ENCODE data around the gene CTAGE8. TPM values are rescaled to one million over a fixed set of nuclear protein-coding genes. Genes with fewer than 3 reads are reported as not detected.
"Not testable (repeated sequence)": the region's sequence is repeated elsewhere in the genome, so short reads cannot be mapped to it uniquely, and the experiment has no call there.

CTAGE8 gene
- total RNA-seq, result 0.53 to 1.4 TPM (median 0.92 TPM) in 3 replicates
- long read RNA-seq, result 0 reads

- H3K9me3 Mint-ChIP-seq (ENCODE audit: low read depth); H3K4me3 Mint-ChIP-seq (ENCODE audit: unreplicated experiment); H3K27me3 Mint-ChIP-seq (ENCODE audit: low read depth); H3K27ac Mint-ChIP-seq (ENCODE audit: unreplicated experiment); DNase-seq (ENCODE audit: low spot score); H3K4me1 Mint-ChIP-seq (ENCODE audit: low read depth); H3K36me3 Mint-ChIP-seq (ENCODE audit: low read depth): not testable (repeated sequence)
Measured at GRCh38 chr7:144269188-144269587, at the start of gene CTAGE8. Gene CTAGE8 (minus strand): TSS chr7:144269288. CDS start chr7:144269250, 38 bp downstream.

GRCh38 chr7:144317537-144317936 lies 48.4 kb upstream of the CTAGE8 start:
- H3K36me3 Mint-ChIP-seq (ENCODE audit: low read depth); H3K4me1 Mint-ChIP-seq (ENCODE audit: low read depth); H3K27ac Mint-ChIP-seq (ENCODE audit: unreplicated experiment); H3K4me3 Mint-ChIP-seq (ENCODE audit: unreplicated experiment); DNase-seq (ENCODE audit: low spot score); H3K9me3 Mint-ChIP-seq (ENCODE audit: low read depth); H3K27me3 Mint-ChIP-seq (ENCODE audit: low read depth): not testable (repeated sequence)

GRCh38 chr7:144311872-144312469 lies 42.9 kb upstream of the CTAGE8 start, which contains the start of gene OR2A1:
Gene OR2A1 (plus strand): TSS chr7:144312419. CDS start chr7:144318125, 5,706 bp downstream.
- H3K4me1 Mint-ChIP-seq (ENCODE audit: low read depth); H3K36me3 Mint-ChIP-seq (ENCODE audit: low read depth): not testable (repeated sequence)

GRCh38 chr7:144311218-144311617 lies 42.1 kb upstream of the CTAGE8 start:
- not testable (repeated sequence) for H3K4me3 Mint-ChIP-seq (ENCODE audit: unreplicated experiment); H3K9me3 Mint-ChIP-seq (ENCODE audit: low read depth); H3K27ac Mint-ChIP-seq (ENCODE audit: unreplicated experiment); H3K36me3 Mint-ChIP-seq (ENCODE audit: low read depth); H3K4me1 Mint-ChIP-seq (ENCODE audit: low read depth); DNase-seq (ENCODE audit: low spot score); H3K27me3 Mint-ChIP-seq (ENCODE audit: low read depth)

More at GRCh38 chr7:144311872-144312469, 42.9 kb upstream of the CTAGE8 start, which contains the start of gene OR2A1:
- H3K9me3 Mint-ChIP-seq (ENCODE audit: low read depth); H3K4me3 Mint-ChIP-seq (ENCODE audit: unreplicated experiment); H3K27ac Mint-ChIP-seq (ENCODE audit: unreplicated experiment); H3K27me3 Mint-ChIP-seq (ENCODE audit: low read depth); DNase-seq (ENCODE audit: low spot score): not testable (repeated sequence)

GRCh38 chr7:144309702-144310101 lies 40.6 kb upstream of the CTAGE8 start:
- H3K9me3 Mint-ChIP-seq (ENCODE audit: low read depth); H3K36me3 Mint-ChIP-seq (ENCODE audit: low read depth); DNase-seq (ENCODE audit: low spot score); H3K4me1 Mint-ChIP-seq (ENCODE audit: low read depth); H3K4me3 Mint-ChIP-seq (ENCODE audit: unreplicated experiment); H3K27ac Mint-ChIP-seq (ENCODE audit: unreplicated experiment); H3K27me3 Mint-ChIP-seq (ENCODE audit: low read depth): not testable (repeated sequence)

GRCh38 chr7:144305156-144305555 lies 36.1 kb upstream of the CTAGE8 start:
- H3K36me3 Mint-ChIP-seq (ENCODE audit: low read depth); H3K4me1 Mint-ChIP-seq (ENCODE audit: low read depth); DNase-seq (ENCODE audit: low spot score); H3K27ac Mint-ChIP-seq (ENCODE audit: unreplicated experiment); H3K27me3 Mint-ChIP-seq (ENCODE audit: low read depth); H3K9me3 Mint-ChIP-seq (ENCODE audit: low read depth); H3K4me3 Mint-ChIP-seq (ENCODE audit: unreplicated experiment): not testable (repeated sequence)

GRCh38 chr7:144303607-144304006 lies 34.5 kb upstream of the CTAGE8 start:
- not testable (repeated sequence) for DNase-seq (ENCODE audit: low spot score); H3K27ac Mint-ChIP-seq (ENCODE audit: unreplicated experiment); H3K36me3 Mint-ChIP-seq (ENCODE audit: low read depth); H3K4me1 Mint-ChIP-seq (ENCODE audit: low read depth); H3K4me3 Mint-ChIP-seq (ENCODE audit: unreplicated experiment); H3K9me3 Mint-ChIP-seq (ENCODE audit: low read depth); H3K27me3 Mint-ChIP-seq (ENCODE audit: low read depth)

- H3K4me3 Mint-ChIP-seq (ENCODE audit: unreplicated experiment); H3K9me3 Mint-ChIP-seq (ENCODE audit: low read depth); H3K27me3 Mint-ChIP-seq (ENCODE audit: low read depth); DNase-seq (ENCODE audit: low spot score); H3K27ac Mint-ChIP-seq (ENCODE audit: unreplicated experiment); H3K36me3 Mint-ChIP-seq (ENCODE audit: low read depth); H3K4me1 Mint-ChIP-seq (ENCODE audit: low read depth): not testable (repeated sequence)
Measured at GRCh38 chr7:144302578-144303303, 33.7 kb upstream of the CTAGE8 start.

GRCh38 chr7:144293794-144294499 lies 24.9 kb upstream of the CTAGE8 start:
- not testable (repeated sequence) for H3K27me3 Mint-ChIP-seq (ENCODE audit: low read depth); H3K36me3 Mint-ChIP-seq (ENCODE audit: low read depth); H3K4me1 Mint-ChIP-seq (ENCODE audit: low read depth); DNase-seq (ENCODE audit: low spot score); H3K4me3 Mint-ChIP-seq (ENCODE audit: unreplicated experiment); H3K27ac Mint-ChIP-seq (ENCODE audit: unreplicated experiment); H3K9me3 Mint-ChIP-seq (ENCODE audit: low read depth)

GRCh38 chr7:144292384-144293161 lies 23.5 kb upstream of the CTAGE8 start:
- not testable (repeated sequence) for H3K4me3 Mint-ChIP-seq (ENCODE audit: unreplicated experiment); H3K4me1 Mint-ChIP-seq (ENCODE audit: low read depth); H3K36me3 Mint-ChIP-seq (ENCODE audit: low read depth)

GRCh38 chr7:144291607-144292006 lies 22.5 kb upstream of the CTAGE8 start:
- H3K27me3 Mint-ChIP-seq (ENCODE audit: low read depth); DNase-seq (ENCODE audit: low spot score); H3K4me1 Mint-ChIP-seq (ENCODE audit: low read depth): not testable (repeated sequence)

More at GRCh38 chr7:144292384-144293161, 23.5 kb upstream of the CTAGE8 start:
- not testable (repeated sequence) for H3K9me3 Mint-ChIP-seq (ENCODE audit: low read depth); H3K27me3 Mint-ChIP-seq (ENCODE audit: low read depth); H3K27ac Mint-ChIP-seq (ENCODE audit: unreplicated experiment); DNase-seq (ENCODE audit: low spot score)

GRCh38 chr7:144287171-144287784 lies 18.2 kb upstream of the CTAGE8 start:
- H3K27me3 Mint-ChIP-seq (ENCODE audit: low read depth); H3K27ac Mint-ChIP-seq (ENCODE audit: unreplicated experiment); DNase-seq (ENCODE audit: low spot score); H3K4me1 Mint-ChIP-seq (ENCODE audit: low read depth); H3K36me3 Mint-ChIP-seq (ENCODE audit: low read depth); H3K4me3 Mint-ChIP-seq (ENCODE audit: unreplicated experiment); H3K9me3 Mint-ChIP-seq (ENCODE audit: low read depth): not testable (repeated sequence)

More at GRCh38 chr7:144291607-144292006, 22.5 kb upstream of the CTAGE8 start:
- not testable (repeated sequence) for H3K4me3 Mint-ChIP-seq (ENCODE audit: unreplicated experiment); H3K36me3 Mint-ChIP-seq (ENCODE audit: low read depth); H3K9me3 Mint-ChIP-seq (ENCODE audit: low read depth); H3K27ac Mint-ChIP-seq (ENCODE audit: unreplicated experiment)

Measured in chondrocyte (in vitro differentiated cells).